Activated naive CD4-positive, alpha-beta T cell treated with anti-CD3 and anti-CD28 coated beads, Interleukin-2, amount 50 U/mL, for 72 hours (primary cell): ENCODE results near the gene TAPBP. TPM values are rescaled to one million over a fixed set of nuclear protein-coding genes. Genes with fewer than 3 reads are reported as not detected.
"Not testable (repeated sequence)": the region's sequence is repeated elsewhere in the genome, so short reads cannot be mapped to it uniquely, and the experiment has no call there.

Source experiments
- ATAC-seq, 2 donors: fragments of 150-1000 bp; cut with Tn5 transposase; 2 replicates each; pipeline ENCODE4 v1.10.0; 2021; ENCODE audit warnings: mild to moderate bottlenecking in 2 of 2, moderate library complexity in 2 of 2
- DNase-seq, 2 donors: peaks; one replicate each; pipeline ENCODE4 v3.0.0; 2021 to 2022; ENCODE audit warnings: low spot score in 2 of 2
- H3K27ac Mint-ChIP-seq, 2 donors: one replicate each; pipeline ENCODE4 v1.8.0; 2022; ENCODE audit warnings: mild to moderate bottlenecking in 2 of 2, mixed read lengths in 2 of 2
- H3K36me3 Mint-ChIP-seq, 2 donors: one replicate each; pipeline ENCODE4 v1.8.0; 2022; ENCODE audit warnings: mixed read lengths in 2 of 2
- H3K9me3 Mint-ChIP-seq, 2 donors: one replicate each; pipeline ENCODE4 v1.8.0; 2022; ENCODE audit warnings: mixed read lengths in 2 of 2
- total RNA-seq, 2 donors: library from RNA; stranded (reverse); gene quantifications; one replicate each; pipeline ENCODE4 v1.2.3, GENCODE V29; 2022

TAPBP gene
- 100 to 1,000 TPM; 143 to 216 TPM for total RNA-seq

DNA sequence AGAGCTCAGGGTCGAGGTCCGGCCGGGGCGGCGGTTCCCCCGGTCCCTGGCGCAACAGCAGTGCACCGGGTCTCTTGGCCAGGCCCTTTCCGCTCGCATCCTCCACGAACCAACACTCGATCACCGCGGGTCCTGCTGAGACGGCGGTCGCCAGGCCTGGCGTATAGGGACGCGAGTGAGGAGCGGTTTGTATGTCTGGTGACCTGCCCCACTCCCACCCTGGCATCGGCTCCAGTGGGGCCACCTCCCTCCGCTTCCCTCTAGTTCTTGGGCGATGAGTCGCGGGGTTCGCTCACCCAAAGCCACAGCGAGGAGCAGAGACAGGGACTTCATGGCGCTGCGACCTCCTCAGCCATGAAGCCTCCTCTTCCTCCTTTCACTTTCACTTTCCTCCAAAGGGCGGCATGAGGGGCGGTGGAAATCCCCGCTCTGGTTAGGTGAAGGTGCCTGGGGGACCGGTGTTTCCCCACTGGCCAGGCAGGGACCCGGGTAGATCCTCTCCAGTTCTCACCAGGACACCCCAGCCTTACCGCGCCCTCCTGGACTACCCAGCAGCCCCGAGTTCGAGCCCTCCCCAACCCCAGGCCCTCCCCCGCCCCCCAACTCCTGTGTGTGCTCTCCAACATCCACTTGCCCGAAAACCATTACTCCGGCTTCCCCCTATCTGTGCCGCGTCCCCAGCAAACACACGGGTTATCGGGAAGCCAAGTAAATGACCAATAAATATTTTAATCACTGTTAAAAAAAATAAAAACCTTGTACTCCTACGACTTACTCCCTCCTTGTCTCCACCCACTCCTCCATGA is at the start of gene TAPBP:
TAPBP (minus strand) TSS at position 370 of the 806 bp plus-strand sequence; CDS start at position 333, 37 bp downstream.
- Mint-ChIP-seq H3K36me3 (peaks cover 17 to 43% of the 10 kb centered on the region in 2 donors), H3K27ac (peak within 1 kb of the TSS; percentile 98 to 99), H3K9me3 (no peaks in the 10 kb centered on the region)
- peak; percentile 65 for ATAC-seq
- DNase-seq: peak; percentile 73 to 93

DNA sequence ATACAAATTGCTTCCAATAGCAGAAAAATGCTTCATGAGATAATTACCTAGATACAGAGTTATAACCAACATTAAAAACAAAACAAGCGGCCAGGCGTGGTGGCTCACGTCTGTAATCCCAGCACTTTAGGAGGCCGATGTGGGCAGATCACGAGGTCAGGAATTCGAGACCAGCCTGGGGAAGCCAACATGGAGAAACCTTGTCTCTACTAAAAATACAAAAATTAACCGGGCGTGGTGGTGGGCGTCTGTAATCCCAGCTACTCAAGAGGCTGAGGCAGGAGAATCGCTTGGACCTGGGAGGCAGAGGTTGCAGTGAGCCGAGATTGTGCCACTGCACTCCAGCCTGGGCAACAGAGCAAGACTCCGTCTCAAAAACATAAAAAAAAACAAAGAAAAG is 49.6 kb upstream of the TAPBP start:
- H3K27ac Mint-ChIP-seq, ATAC-seq, H3K36me3 Mint-ChIP-seq, DNase-seq, H3K9me3 Mint-ChIP-seq: not testable (repeated sequence)

DNA sequence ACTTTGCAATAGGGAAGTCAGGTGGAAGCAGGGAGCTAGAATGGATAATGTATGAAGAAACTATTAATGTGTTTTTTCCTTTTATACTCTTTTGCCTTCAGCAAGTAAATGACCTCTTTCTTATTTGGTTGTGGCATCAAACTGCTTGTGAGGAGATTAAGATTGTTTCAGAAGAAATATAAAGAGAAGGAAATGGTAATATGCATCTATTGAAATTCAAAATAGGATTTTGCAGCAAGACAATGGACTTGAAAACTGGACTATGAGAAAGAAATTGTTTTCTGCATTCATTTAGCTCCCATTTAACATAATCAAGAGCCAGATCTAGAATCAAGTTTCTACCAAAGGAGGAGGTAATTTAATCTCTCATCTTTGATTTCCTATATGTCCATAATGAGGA is 45.5 kb upstream of the TAPBP start:
- Mint-ChIP-seq H3K27ac (no peak overlapping the region), H3K9me3 (no peaks in the 10 kb centered on the region), H3K36me3 (no peaks in the 10 kb centered on the region)
- DNase-seq (no peak), ATAC-seq (no peak)

DNA sequence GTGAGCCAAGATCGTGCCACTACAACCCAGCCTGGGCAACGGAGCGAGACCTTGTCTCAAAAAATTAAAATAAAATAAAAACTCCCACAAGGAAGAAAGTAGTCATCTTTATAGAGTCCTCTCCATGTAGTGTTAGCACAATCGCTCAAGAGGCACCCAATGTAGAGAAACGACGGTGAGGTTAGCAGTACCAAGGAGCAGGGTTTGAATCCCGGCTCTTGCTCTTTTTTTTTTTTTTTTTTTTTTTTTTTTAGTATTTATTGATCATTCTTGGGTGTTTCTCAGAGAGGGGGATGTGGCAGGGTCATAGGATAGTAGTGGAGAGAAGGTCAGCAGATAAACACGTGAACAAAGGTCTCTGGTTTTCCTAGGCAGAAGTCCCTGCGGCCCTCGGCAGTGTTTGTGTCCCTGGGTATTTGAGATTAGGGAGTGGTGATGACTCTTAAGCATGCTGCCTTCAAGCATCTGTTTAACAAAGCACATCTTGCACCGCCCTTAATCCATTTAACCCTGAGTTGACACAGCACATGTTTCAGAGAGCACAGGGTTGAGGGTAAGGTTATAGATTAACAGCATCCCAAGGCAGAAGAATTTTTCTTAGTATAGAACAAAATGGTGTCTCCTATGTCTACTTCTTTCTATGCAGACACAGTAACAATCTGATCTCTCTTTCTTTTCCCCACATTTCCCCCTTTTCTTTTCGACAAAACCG is 43.4 kb upstream of the TAPBP start:
- not testable (repeated sequence) for H3K27ac Mint-ChIP-seq, H3K36me3 Mint-ChIP-seq, DNase-seq, ATAC-seq, H3K9me3 Mint-ChIP-seq

DNA sequence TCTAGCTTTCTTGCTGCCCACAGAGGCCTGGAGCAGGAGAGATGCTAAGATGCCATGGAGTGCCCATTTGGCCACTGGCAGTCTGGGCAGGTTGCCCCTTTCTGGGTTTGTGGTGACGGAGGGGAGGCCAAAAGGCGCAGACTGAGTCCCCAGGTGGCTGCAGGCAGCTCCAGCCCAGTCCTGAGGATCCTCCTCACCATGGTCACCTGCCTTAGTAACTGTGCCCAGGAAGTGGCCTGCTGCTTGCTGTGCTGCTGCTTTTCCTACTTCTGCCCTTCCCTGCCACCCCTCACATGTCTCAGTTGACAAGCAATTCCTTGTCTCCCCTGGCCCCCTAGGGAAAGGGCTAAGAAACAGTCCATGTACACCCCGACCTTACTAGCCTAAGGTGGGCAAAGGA is 42.4 kb upstream of the TAPBP start:
- Mint-ChIP-seq H3K9me3 (no peaks in the 10 kb centered on the region), H3K36me3 (no peaks in the 10 kb centered on the region), H3K27ac (no peak overlapping the region)
- no peak for ATAC-seq
- no peak for DNase-seq

GRCh38 chr6:33355860-33356259 is 42.0 kb upstream of the TAPBP start:
- H3K27ac Mint-ChIP-seq: peak overlapping the region in 1 of 2 donors; percentile 3
- H3K9me3 Mint-ChIP-seq: not testable (repeated sequence)

DNA sequence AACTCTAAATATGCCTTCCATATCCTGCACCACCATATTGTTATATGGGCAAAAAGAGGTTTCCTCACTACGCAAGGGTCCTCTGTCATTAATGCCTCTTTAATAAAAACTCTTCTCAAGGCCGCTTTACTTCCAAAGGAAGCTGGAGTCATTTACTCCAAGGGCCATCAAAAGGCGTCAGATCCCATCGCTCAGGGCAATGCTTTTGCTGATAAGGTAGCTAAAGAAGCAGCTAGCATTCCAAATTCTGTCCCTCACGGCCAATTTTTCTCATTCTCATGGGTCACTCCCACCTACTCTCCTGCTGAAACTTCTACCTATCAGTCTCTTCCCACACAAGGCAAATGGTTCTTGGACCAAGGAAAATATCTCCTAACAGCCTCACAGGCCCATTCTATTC is 33.9 kb upstream of the TAPBP start:
- DNase-seq (no peak), ATAC-seq (no peak)
- Mint-ChIP-seq H3K9me3 (no peaks in the 10 kb centered on the region), H3K36me3 (no peaks in the 10 kb centered on the region), H3K27ac (peak overlapping the region in 1 of 2 donors; percentile 1)

More at GRCh38 chr6:33355860-33356259, 42.0 kb upstream of the TAPBP start:
- not testable (repeated sequence) for DNase-seq, ATAC-seq, H3K36me3 Mint-ChIP-seq

DNA sequence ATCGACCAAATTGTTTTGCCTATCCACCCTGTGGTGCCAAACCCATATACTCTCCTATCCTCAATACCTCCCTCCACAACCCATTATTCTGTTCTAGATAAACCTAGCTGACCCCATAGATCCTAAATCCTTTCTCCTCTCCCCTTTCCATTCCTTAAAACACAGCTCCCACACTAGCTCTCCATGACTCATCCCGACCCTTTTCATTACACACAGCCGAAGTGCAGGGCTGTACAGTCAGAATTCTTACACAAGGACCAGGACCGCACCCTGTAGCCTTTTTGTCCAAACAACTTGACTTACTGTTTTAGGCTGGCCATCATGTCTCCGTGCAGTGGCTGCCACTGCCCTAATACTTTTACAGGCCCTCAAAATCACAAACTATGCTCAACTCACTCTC is 33.1 kb upstream of the TAPBP start:
- not testable (repeated sequence) for DNase-seq, H3K9me3 Mint-ChIP-seq, ATAC-seq, H3K36me3 Mint-ChIP-seq
- H3K27ac Mint-ChIP-seq: peak overlapping the region in 1 of 2 donors; percentile 15

GRCh38 chr6:33344701-33345697 is 31.1 kb upstream of the TAPBP start:
- Mint-ChIP-seq H3K27ac (peak overlapping the region; percentile 69 to 72), H3K36me3 (no peaks in the 10 kb centered on the region), H3K9me3 (no peaks in the 10 kb centered on the region)
- DNase-seq (peak; percentile 45 to 67), ATAC-seq (peak; percentile 59 to 68)

DNA sequence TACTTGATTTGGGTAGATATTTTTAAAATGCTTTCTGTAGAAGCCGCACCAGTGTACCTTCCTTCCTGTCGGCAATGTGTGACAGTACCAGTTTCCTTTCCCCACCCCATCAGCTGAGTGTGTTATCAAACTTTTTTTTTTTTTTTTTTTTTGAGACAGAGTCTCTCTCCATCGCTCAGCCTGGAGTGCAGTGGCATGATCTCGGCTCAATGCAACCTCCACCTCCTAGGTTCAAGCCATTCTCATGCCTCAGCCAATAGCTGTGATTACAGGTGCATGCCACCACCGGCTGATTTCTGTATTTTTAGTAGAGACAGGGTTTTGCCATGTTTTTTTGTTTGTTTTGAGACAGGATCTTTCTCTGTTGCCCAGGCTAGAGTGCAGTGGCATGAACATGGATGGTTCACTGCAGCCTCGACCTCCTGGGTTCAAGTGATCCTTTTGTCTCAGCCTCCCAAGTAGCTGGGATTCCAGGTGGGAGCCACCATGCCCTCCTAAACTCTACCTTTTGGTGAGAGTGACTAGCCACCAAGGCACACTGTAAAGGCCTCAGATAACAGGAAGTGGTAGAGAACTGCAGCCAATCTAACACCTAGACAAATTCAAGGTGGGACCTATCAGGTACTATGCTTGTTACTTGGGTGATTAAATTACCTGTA is 30.2 kb upstream of the TAPBP start:
- Mint-ChIP-seq H3K36me3 (no peaks in the 10 kb centered on the region), H3K27ac (peak overlapping the region in 1 of 2 donors; percentile 42), H3K9me3 (no peaks in the 10 kb centered on the region)
- peak; percentile 79 to 83 for ATAC-seq
- peak in 1 of 2 donors; percentile 21 for DNase-seq

- not testable (repeated sequence) for H3K36me3 Mint-ChIP-seq, H3K9me3 Mint-ChIP-seq, DNase-seq
- ATAC-seq: peak; percentile 18 to 31
- peak overlapping the region in 1 of 2 donors; percentile 42 for H3K27ac Mint-ChIP-seq
Measured at GRCh38 chr6:33343606-33343952, 29.7 kb upstream of the TAPBP start.

DNA sequence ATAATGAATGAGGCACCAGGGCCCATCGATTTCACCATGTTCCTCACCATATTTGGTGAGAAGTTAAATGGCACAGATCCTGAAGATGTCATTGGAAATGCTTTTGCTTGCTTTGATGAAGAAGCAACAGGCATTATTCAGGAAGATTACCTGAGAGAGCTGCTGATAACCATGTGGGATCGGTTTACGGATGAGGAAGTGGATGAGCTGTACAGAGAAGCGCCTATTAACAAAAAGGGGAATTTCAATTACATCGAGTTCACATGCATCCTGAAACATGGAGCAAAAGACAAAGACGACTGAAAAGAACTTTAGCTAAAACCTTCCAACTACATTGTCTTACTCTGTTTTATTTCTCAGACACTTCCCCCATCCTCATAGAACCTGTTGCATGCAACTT is 25.3 kb upstream of the TAPBP start:
- Mint-ChIP-seq H3K36me3 (no peaks in the 10 kb centered on the region), H3K9me3 (no peaks in the 10 kb centered on the region), H3K27ac (no peak overlapping the region)
- no peak for DNase-seq
- ATAC-seq: no peak

- Mint-ChIP-seq H3K36me3 (no peaks in the 10 kb centered on the region), H3K9me3 (no peaks in the 10 kb centered on the region), H3K27ac (no peak overlapping the region)
- no peak for ATAC-seq
- DNase-seq: no peak
Measured at GRCh38 chr6:33336495-33336894, 22.6 kb upstream of the TAPBP start.

DNA sequence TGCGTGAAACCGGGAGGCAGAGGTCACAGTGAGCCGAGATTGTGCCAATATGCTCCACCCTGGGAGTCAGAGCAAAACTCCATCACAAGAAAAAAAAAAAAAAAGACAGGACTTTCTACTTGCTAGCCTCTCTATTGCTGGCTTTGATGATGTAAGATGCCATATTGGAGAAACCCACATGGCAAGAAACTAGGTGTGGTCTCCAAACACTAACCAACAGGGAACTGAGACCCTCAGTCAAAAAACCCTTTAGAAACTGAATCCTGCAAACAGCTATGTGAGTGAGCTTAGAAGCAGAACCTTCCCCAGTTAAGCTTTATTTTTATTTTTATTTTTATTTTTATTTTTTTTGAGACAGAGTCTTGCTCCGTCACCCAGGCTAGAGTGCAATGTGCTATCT is 22.0 kb upstream of the TAPBP start:
- H3K36me3 Mint-ChIP-seq: no peaks in the 10 kb centered on the region
- ATAC-seq: no peak
- H3K9me3 Mint-ChIP-seq: no peaks in the 10 kb centered on the region

DNA sequence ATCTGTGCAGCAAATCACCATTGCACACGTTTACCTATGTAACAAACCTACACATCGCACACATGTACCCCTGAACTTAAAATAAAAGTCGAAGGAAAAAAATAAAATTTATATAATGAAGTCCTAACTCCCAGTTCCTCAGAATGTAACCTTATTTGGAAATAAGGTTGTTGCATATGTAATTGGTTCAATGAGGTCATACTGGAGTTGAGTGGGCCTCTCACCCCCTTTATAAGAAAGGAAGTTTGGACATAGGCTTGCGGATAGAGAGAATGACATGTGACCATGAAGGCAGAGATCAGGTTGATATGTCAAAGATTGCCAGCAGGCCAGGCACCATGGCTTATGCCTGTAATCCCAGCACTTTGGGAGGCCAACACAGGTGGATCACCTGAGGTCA is 19.8 kb upstream of the TAPBP start:
- Mint-ChIP-seq H3K9me3 (no peaks in the 10 kb centered on the region), H3K36me3 (no peaks in the 10 kb centered on the region), H3K27ac (no peak overlapping the region)
- ATAC-seq (no peak), DNase-seq (no peak)

More for the DNA sequence above, 22.0 kb upstream of the TAPBP start:
- no peak for DNase-seq
- no peak overlapping the region for H3K27ac Mint-ChIP-seq

GRCh38 chr6:33330736-33331135 is 16.9 kb upstream of the TAPBP start:
- Mint-ChIP-seq H3K36me3 (no peaks in the 10 kb centered on the region), H3K9me3 (no peaks in the 10 kb centered on the region), H3K27ac (no peak overlapping the region)
- ATAC-seq (no peak), DNase-seq (no peak)
